A673 (cell line): ENCODE data around the gene TBC1D16.

Experiments
- EZH2 ChIP-seq: fragments of 200-600 bp; sonication (generic); IDR thresholded peaks from 2 replicates; pipeline ENCODE4 v1.6.1; 2017; ENCODE audit warnings: borderline replicate concordance, low read depth, mild to moderate bottlenecking, mixed read lengths, antibody characterized with exemption, low read length; ENCODE audit not compliant: poor library complexity, severe bottlenecking
- TF ChIP-seq, protein P1 (sequence below): fragments of 300-800, 200-600 bp; sonication (generic); conservative IDR thresholded peaks from 2 replicates; pipeline ENCODE4 v1.5.1; 2017; ENCODE audit warnings: low read depth, mild to moderate bottlenecking, antibody characterized with exemption, low read length, moderate library complexity, mixed read lengths

DNA sequence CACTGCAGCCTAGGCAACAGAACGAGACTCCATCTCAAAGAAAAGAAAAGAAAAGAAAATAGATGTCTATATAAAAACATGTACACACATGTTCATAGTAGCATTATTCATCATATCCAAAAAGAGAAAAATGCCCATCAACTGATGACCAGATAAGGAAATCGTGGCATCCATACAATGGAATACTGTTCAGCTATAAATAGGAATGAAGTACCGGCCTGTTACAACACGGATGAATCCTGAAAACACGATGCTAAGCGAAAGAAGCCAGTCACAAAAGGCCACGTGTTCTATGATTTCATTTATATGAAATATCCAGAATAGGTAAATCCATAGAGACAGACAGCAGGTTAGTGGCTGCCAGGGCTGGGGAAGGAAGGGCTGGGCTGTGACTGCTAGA, 65.8 kb downstream of the TBC1D16 start:
- TF ChIP-seq, protein P1, sequence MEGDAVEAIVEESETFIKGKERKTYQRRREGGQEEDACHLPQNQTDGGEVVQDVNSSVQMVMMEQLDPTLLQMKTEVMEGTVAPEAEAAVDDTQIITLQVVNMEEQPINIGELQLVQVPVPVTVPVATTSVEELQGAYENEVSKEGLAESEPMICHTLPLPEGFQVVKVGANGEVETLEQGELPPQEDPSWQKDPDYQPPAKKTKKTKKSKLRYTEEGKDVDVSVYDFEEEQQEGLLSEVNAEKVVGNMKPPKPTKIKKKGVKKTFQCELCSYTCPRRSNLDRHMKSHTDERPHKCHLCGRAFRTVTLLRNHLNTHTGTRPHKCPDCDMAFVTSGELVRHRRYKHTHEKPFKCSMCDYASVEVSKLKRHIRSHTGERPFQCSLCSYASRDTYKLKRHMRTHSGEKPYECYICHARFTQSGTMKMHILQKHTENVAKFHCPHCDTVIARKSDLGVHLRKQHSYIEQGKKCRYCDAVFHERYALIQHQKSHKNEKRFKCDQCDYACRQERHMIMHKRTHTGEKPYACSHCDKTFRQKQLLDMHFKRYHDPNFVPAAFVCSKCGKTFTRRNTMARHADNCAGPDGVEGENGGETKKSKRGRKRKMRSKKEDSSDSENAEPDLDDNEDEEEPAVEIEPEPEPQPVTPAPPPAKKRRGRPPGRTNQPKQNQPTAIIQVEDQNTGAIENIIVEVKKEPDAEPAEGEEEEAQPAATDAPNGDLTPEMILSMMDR, result no peak
- no peak for TF ChIP-seq EZH2
